GM23338 (cell line): ENCODE measurements around the gene SFSWAP. TPM values are rescaled to one million over a fixed set of nuclear protein-coding genes. Genes with fewer than 3 reads are reported as not detected.
A peak's percentile ranks its signal among the peaks of the same experiment; 100 is the strongest.
"Not testable (repeated sequence)": the region's sequence is repeated elsewhere in the genome, so short reads cannot be mapped to it uniquely, and the experiment has no call there.

ENCODE experiments used
- ATAC-seq: fragments of 200-7000 bp; cut with Tn5 transposase; 3 replicates; pipeline ENCODE4 v1.9.1; 2020
- DNase-seq: peaks from one replicate; pipeline ENCODE4 v3.0.0-alpha.2; 2015; ENCODE audit warnings: low spot score
- H2AFZ ChIP-seq: fragments of 200-600 bp; sonication (generic); 2 replicates; pipeline ENCODE4 v1.8.0; 2016; ENCODE audit warnings: antibody characterized with exemption, mild to moderate bottlenecking, moderate library complexity
- H3F3A ChIP-seq: fragments of 200-600 bp; sonication (generic); replicated peaks from 2 replicates; pipeline ENCODE4 v1.8.0; 2017; ENCODE audit warnings: antibody characterized with exemption, mixed run types, low read depth
- H3K27ac ChIP-seq: fragments of 200-600 bp; sonication (generic); 2 replicates; pipeline ENCODE4 v1.6.1; 2016; ENCODE audit warnings: low read depth
- H3K27me3 ChIP-seq: fragments of 200-600 bp; sonication (generic); 2 replicates; pipeline ENCODE4 v1.8.0; 2016; ENCODE audit warnings: mild to moderate bottlenecking, mixed run types, moderate library complexity; ENCODE audit not compliant: insufficient read depth
- H3K36me3 ChIP-seq: fragments of 200-600 bp; sonication (generic); 2 replicates; pipeline ENCODE4 v1.8.0; 2016; ENCODE audit warnings: mild to moderate bottlenecking; ENCODE audit not compliant: insufficient read depth
- H3K4me1 ChIP-seq: fragments of 200-600 bp; sonication (generic); 2 replicates; pipeline ENCODE4 v1.8.0; 2016; ENCODE audit warnings: mild to moderate bottlenecking, moderate library complexity; ENCODE audit not compliant: insufficient read depth
- H3K4me2 ChIP-seq: fragments of 200-600 bp; sonication (generic); 2 replicates; pipeline ENCODE4 v1.7.1; 2017; ENCODE audit warnings: mixed run types
- H3K4me3 ChIP-seq: fragments of 200-600 bp; sonication (generic); 2 replicates; pipeline ENCODE4 v1.6.1; 2016; ENCODE audit warnings: mixed run types
- H3K79me2 ChIP-seq: fragments of 200-600 bp; sonication (generic); replicated peaks from 2 replicates; pipeline ENCODE4 v1.8.0; 2017; ENCODE audit warnings: mild to moderate bottlenecking; ENCODE audit not compliant: insufficient read depth
- H3K9me2 ChIP-seq: fragments of 200-600 bp; sonication (generic); 2 replicates; pipeline ENCODE4 v1.8.0; 2017; ENCODE audit not compliant: insufficient read depth
- H4K20me1 ChIP-seq: fragments of 200-600 bp; sonication (generic); replicated peaks from 2 replicates; pipeline ENCODE4 v1.8.0; 2017; ENCODE audit warnings: mild to moderate bottlenecking; ENCODE audit not compliant: insufficient read depth
- H3K27ac Mint-ChIP-seq: 2 replicates; pipeline ENCODE4 v1.8.0; 2020; ENCODE audit warnings: inconsistent platforms, mild to moderate bottlenecking, moderate library complexity, mixed read lengths
- H3K27me3 Mint-ChIP-seq: 3 replicates; pipeline ENCODE4 v1.8.0; 2022; ENCODE audit warnings: low read depth, mild to moderate bottlenecking, moderate library complexity, mixed read lengths, inconsistent platforms; ENCODE audit not compliant: insufficient read depth, poor library complexity
- H3K36me3 Mint-ChIP-seq: 3 replicates; pipeline ENCODE4 v1.8.0; 2021; ENCODE audit warnings: low read depth, mild to moderate bottlenecking, inconsistent platforms, moderate library complexity, mixed read lengths
- H3K4me1 Mint-ChIP-seq: 3 replicates; pipeline ENCODE4 v1.8.0; 2020; ENCODE audit warnings: mild to moderate bottlenecking, inconsistent platforms, mixed read lengths
- H3K4me3 Mint-ChIP-seq: 3 replicates; pipeline ENCODE4 v1.8.0; 2021; ENCODE audit warnings: moderate library complexity, mild to moderate bottlenecking, inconsistent platforms, mixed read lengths
- H3K9me3 Mint-ChIP-seq: 3 replicates; pipeline ENCODE4 v1.8.0; 2020; ENCODE audit warnings: moderate library complexity, mild to moderate bottlenecking, inconsistent platforms, mixed read lengths
- polyA plus RNA-seq: library from polyadenylated mRNA; unstranded; fragments of >200 nt; fragmentation: Nextera tagmentation; extraction: Ambion mirVana; gene quantifications from 2 replicates; pipeline ENCODE4 v1.2.1, GENCODE V29; 2016
- total RNA-seq: library from RNA; depleted of rRNA; stranded (reverse); fragments of >200 nt; shearing (Covaris generic); gene quantifications from 2 replicates; pipeline ENCODE4 v1.2.3, GENCODE V29; 2014

SFSWAP gene
- total and polyA plus RNA-seq, 2 experiments from 2014 or later = 41.0 to 49.8 TPM

- H3K4me3 Mint-ChIP-seq, H3K9me3 Mint-ChIP-seq, DNase-seq, H3K27ac ChIP-seq, H3K4me1 ChIP-seq, H3K27me3 ChIP-seq, H3F3A ChIP-seq, ATAC-seq, H3K27ac Mint-ChIP-seq, H3K36me3 Mint-ChIP-seq, H4K20me1 ChIP-seq, H3K4me2 ChIP-seq, H3K4me3 ChIP-seq, H2AFZ ChIP-seq, H3K36me3 ChIP-seq, H3K79me2 ChIP-seq, H3K9me2 ChIP-seq: not testable (repeated sequence)
- peaks cover 14% of the 10 kb centered on the region for H3K27me3 Mint-ChIP-seq
- peaks cover 17% of the 10 kb centered on the region for H3K4me1 Mint-ChIP-seq
These were observed 32.3 kb upstream of the SFSWAP start for GRCh38 chr12:131678389-131679181.

- ATAC-seq, H3K9me3 Mint-ChIP-seq, H4K20me1 ChIP-seq, H3K4me1 ChIP-seq, H3K27ac Mint-ChIP-seq, H3F3A ChIP-seq, H3K27me3 ChIP-seq, DNase-seq, H3K36me3 Mint-ChIP-seq, H2AFZ ChIP-seq, H3K4me3 ChIP-seq, H3K4me3 Mint-ChIP-seq, H3K36me3 ChIP-seq, H3K9me2 ChIP-seq, H3K79me2 ChIP-seq, H3K27ac ChIP-seq, H3K4me2 ChIP-seq: not testable (repeated sequence)
- Mint-ChIP-seq H3K4me1 (peaks cover 17% of the 10 kb centered on the region), H3K27me3 (peaks cover 14% of the 10 kb centered on the region)
These were observed 31.7 kb upstream of the SFSWAP start for GRCh38 chr12:131679186-131679585.

- H3K4me3 Mint-ChIP-seq, H3K79me2 ChIP-seq, H4K20me1 ChIP-seq, H3K4me2 ChIP-seq, H3F3A ChIP-seq, H3K9me3 Mint-ChIP-seq, H3K27ac ChIP-seq, H3K9me2 ChIP-seq, H3K36me3 Mint-ChIP-seq, H3K36me3 ChIP-seq, H2AFZ ChIP-seq, H3K27me3 ChIP-seq, H3K4me3 ChIP-seq, H3K27ac Mint-ChIP-seq, H3K4me1 ChIP-seq: not testable (repeated sequence)
- DNase-seq (peak; percentile 23), ATAC-seq (peak; percentile 8; the same call in 1 of the 3 replicates)
- peaks cover 14% of the 10 kb centered on the region for H3K27me3 Mint-ChIP-seq
- H3K4me1 Mint-ChIP-seq = peaks cover 17% of the 10 kb centered on the region
These were observed 31.1 kb upstream of the SFSWAP start for GRCh38 chr12:131679816-131680215.

- H3K79me2 ChIP-seq, H3K4me1 ChIP-seq, H3K36me3 ChIP-seq, DNase-seq, H3K36me3 Mint-ChIP-seq, H2AFZ ChIP-seq, H3K9me3 Mint-ChIP-seq, H3K27ac Mint-ChIP-seq, ATAC-seq, H3K27ac ChIP-seq, H4K20me1 ChIP-seq, H3K27me3 ChIP-seq, H3K4me3 ChIP-seq, H3K4me2 ChIP-seq, H3K4me3 Mint-ChIP-seq, H3F3A ChIP-seq, H3K9me2 ChIP-seq: not testable (repeated sequence)
- Mint-ChIP-seq H3K27me3 (peaks cover 14% of the 10 kb centered on the region), H3K4me1 (peaks cover 17% of the 10 kb centered on the region)
These were observed 30.3 kb upstream of the SFSWAP start for GRCh38 chr12:131680392-131681256.
